Measurements from ENCODE around the gene ATP11A. TPM values are rescaled to one million over a fixed set of nuclear protein-coding genes. Genes with fewer than 3 reads are reported as not detected.

The ATP11A gene
- total RNA-seq, 1 experiment from 2014 or later: 8.7 TPM

DNA sequence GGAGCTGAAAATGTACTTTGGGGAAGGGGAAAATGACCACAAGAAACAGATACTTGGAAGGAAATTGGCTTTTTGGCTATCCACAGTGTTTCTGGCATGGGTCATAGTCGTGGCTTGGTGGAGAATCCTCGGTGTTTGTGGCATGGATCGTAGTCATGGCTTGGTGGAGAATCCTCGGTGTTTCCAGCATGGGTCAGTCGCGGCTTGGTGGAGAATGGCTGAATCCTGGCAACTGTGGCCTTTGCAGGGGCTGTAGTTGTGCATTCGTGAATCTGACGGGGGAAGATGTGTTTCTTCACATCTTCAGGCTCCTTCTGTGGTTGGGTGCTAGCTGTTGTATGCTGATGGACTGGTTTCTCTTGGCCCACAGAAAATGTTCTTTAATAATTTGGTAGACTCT is 217.4 kb downstream of the ATP11A start:
- Histone ChIP-seq H3K27ac (ENCODE audit: low read length) (no peak overlapping the region), H3K9me2 (replicated peaks; ENCODE audit: low read length) (no peaks in the 10 kb centered on the region), H3F3A (ENCODE audit: low read length, unreplicated experiment) (no peaks in the 10 kb centered on the region), H3K4me3 (ENCODE audit: low read length) (no peak overlapping the region), H2AFZ (ENCODE audit: low read length) (no peak overlapping the region), H3K27me3 (ENCODE audit: low read length) (no peaks in the 10 kb centered on the region), H3K4me2 (ENCODE audit: low read length) (no peak overlapping the region), H4K20me1 (ENCODE audit: low read length) (no peaks in the 10 kb centered on the region), H3K4me1 (ENCODE audit: insufficient read depth, low read length) (peaks cover 5% of the 10 kb centered on the region), H3K9me3 (ENCODE audit: low read length) (no peaks in the 10 kb centered on the region), H3K9ac (ENCODE audit: low read length) (no peak overlapping the region), H3K79me2 (ENCODE audit: low read length) (no peaks in the 10 kb centered on the region), H3K36me3 (ENCODE audit: low read depth, low read length) (no peaks in the 10 kb centered on the region)
- CTCF ChIA-PET: no interaction called here
- BruUV-seq (replicated peaks): no TSS peak
- no peak for DNase-seq
- TF ChIP-seq EZH2phosphoT487 (IDR thresholded peaks at IDR 0.05; ENCODE audit: borderline replicate concordance, low read length) (no peak), EZH2 (IDR thresholded peaks at IDR 0.05; ENCODE audit: low read length, unreplicated experiment) (no peak)
- TF ChIP-seq, protein P1, sequence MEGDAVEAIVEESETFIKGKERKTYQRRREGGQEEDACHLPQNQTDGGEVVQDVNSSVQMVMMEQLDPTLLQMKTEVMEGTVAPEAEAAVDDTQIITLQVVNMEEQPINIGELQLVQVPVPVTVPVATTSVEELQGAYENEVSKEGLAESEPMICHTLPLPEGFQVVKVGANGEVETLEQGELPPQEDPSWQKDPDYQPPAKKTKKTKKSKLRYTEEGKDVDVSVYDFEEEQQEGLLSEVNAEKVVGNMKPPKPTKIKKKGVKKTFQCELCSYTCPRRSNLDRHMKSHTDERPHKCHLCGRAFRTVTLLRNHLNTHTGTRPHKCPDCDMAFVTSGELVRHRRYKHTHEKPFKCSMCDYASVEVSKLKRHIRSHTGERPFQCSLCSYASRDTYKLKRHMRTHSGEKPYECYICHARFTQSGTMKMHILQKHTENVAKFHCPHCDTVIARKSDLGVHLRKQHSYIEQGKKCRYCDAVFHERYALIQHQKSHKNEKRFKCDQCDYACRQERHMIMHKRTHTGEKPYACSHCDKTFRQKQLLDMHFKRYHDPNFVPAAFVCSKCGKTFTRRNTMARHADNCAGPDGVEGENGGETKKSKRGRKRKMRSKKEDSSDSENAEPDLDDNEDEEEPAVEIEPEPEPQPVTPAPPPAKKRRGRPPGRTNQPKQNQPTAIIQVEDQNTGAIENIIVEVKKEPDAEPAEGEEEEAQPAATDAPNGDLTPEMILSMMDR (conservative IDR thresholded peaks at IDR 0.05; ENCODE audit: low read depth, low read length): no peak
- intact Hi-C loops (cut with micrococcal nuclease): no loop called here
- no peak for ATAC-seq
- POLR2A ChIA-PET (ENCODE audit: unreplicated experiment): no interaction called here

DNA sequence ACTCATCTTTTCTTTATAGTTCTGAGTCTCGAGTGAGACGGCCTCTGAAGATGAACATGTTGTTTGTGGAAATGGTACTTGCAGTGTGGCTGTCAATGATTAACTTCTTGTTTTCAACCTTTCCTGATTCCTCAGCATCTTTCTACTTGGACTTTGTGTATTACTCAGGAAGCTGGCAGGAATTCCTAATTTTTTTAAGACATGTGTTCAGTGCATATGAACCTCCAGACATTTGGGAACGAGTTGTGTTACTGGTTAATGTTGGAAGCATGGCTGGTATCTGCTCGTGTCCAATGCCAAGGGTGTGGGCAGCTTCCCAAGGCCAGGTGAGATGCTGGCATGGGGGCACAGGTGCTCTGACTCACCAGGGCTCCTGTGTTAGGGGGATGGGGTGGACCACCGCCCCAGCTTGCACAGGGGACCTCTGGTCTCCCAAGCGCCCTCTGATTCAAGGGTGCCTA is 218.1 kb downstream of the ATP11A start:
- intact Hi-C loops (cut with micrococcal nuclease): no loop called here
- no peaks in the 10 kb centered on the region for H3K36me3 ChIP-seq (ENCODE audit: low read depth, low read length)
- H3K9me3 ChIP-seq (ENCODE audit: low read length): no peaks in the 10 kb centered on the region
- no peak overlapping the region for H3K4me2 ChIP-seq (ENCODE audit: low read length)
- H3K27me3 ChIP-seq (ENCODE audit: low read length): no peaks in the 10 kb centered on the region
- H3K9me2 ChIP-seq (replicated peaks; ENCODE audit: low read length): no peaks in the 10 kb centered on the region
- ChIA-PET CTCF (no interaction called here), POLR2A (ENCODE audit: unreplicated experiment) (no interaction called here)
- H4K20me1 ChIP-seq (ENCODE audit: low read length): no peaks in the 10 kb centered on the region
- no peaks in the 10 kb centered on the region for H3K79me2 ChIP-seq (ENCODE audit: low read length)
- TF ChIP-seq EZH2 (IDR thresholded peaks at IDR 0.05; ENCODE audit: low read length, unreplicated experiment) (no peak), EZH2phosphoT487 (IDR thresholded peaks at IDR 0.05; ENCODE audit: borderline replicate concordance, low read length) (no peak)
- TF ChIP-seq, protein P1 (conservative IDR thresholded peaks at IDR 0.05; ENCODE audit: low read depth, low read length): no peak
- H3F3A ChIP-seq (ENCODE audit: low read length, unreplicated experiment): no peaks in the 10 kb centered on the region
- no peak overlapping the region for H3K9ac ChIP-seq (ENCODE audit: low read length)
- DNase-seq (no peak), ATAC-seq (no peak)
- BruUV-seq (replicated peaks): no TSS peak
- H3K27ac ChIP-seq (ENCODE audit: low read length): no peak overlapping the region
- H3K4me3 ChIP-seq (ENCODE audit: low read length): no peak overlapping the region
- H2AFZ ChIP-seq (ENCODE audit: low read length): no peak overlapping the region
- H3K4me1 ChIP-seq (ENCODE audit: insufficient read depth, low read length): peaks cover 5% of the 10 kb centered on the region

DNA sequence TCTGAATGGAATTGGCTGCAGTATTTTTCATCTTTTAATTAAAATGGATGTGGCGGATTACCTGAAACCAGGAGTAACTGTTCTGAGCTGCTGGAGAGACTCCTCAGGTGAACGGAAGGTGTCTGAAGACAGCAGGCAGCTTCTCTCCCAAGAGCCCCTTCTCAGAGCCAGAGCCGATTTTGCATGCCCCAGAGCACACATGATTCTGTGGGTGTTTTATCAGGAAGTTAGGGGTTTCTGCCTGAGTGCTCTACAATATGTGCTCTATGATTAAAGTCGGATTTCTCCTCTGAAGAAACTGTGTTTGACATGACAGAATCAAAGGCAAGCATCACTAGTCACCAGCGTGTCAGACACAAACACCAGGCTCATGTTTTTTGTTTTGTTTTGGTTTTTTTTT is 218.5 kb downstream of the ATP11A start:
- H3K27me3 ChIP-seq (ENCODE audit: low read length): no peaks in the 10 kb centered on the region

More for the DNA sequence above, 218.5 kb downstream of the ATP11A start:
- no peaks in the 10 kb centered on the region for H4K20me1 ChIP-seq (ENCODE audit: low read length)
- H2AFZ ChIP-seq (ENCODE audit: low read length): no peak overlapping the region
- no peak for DNase-seq
- no peak overlapping the region for H3K9ac ChIP-seq (ENCODE audit: low read length)
- H3K9me2 ChIP-seq (replicated peaks; ENCODE audit: low read length): no peaks in the 10 kb centered on the region
- H3K36me3 ChIP-seq (ENCODE audit: low read depth, low read length): no peaks in the 10 kb centered on the region
- peaks cover 5% of the 10 kb centered on the region for H3K4me1 ChIP-seq (ENCODE audit: insufficient read depth, low read length)
- H3K4me2 ChIP-seq (ENCODE audit: low read length): no peak overlapping the region
- ChIA-PET CTCF (no interaction called here), POLR2A (ENCODE audit: unreplicated experiment) (no interaction called here)
- no peak for TF ChIP-seq EZH2 (IDR thresholded peaks at IDR 0.05; ENCODE audit: low read length, unreplicated experiment)
- TF ChIP-seq EZH2phosphoT487 (IDR thresholded peaks at IDR 0.05; ENCODE audit: borderline replicate concordance, low read length): no peak
- TF ChIP-seq, protein P1 (conservative IDR thresholded peaks at IDR 0.05; ENCODE audit: low read depth, low read length): no peak
- intact Hi-C loops (cut with micrococcal nuclease): no loop called here
- no peak for ATAC-seq
- BruUV-seq (replicated peaks): no TSS peak
- H3F3A ChIP-seq (ENCODE audit: low read length, unreplicated experiment): no peaks in the 10 kb centered on the region
- no peaks in the 10 kb centered on the region for H3K9me3 ChIP-seq (ENCODE audit: low read length)
- H3K79me2 ChIP-seq (ENCODE audit: low read length): no peaks in the 10 kb centered on the region
- no peak overlapping the region for H3K4me3 ChIP-seq (ENCODE audit: low read length)
- no peak overlapping the region for H3K27ac ChIP-seq (ENCODE audit: low read length)
